AG08396 (cell line): Measurements from ENCODE around the gene EWSR1.
"Not testable (repeated sequence)": the region's sequence is repeated elsewhere in the genome, so short reads cannot be mapped to it uniquely, and the experiment has no call there.

Experiments used
- DNase-seq: peaks from one replicate; pipeline ENCODE4 v3.0.0; 2012; ENCODE audit warnings: low spot score, mixed read lengths

EWSR1 gene, protein sequence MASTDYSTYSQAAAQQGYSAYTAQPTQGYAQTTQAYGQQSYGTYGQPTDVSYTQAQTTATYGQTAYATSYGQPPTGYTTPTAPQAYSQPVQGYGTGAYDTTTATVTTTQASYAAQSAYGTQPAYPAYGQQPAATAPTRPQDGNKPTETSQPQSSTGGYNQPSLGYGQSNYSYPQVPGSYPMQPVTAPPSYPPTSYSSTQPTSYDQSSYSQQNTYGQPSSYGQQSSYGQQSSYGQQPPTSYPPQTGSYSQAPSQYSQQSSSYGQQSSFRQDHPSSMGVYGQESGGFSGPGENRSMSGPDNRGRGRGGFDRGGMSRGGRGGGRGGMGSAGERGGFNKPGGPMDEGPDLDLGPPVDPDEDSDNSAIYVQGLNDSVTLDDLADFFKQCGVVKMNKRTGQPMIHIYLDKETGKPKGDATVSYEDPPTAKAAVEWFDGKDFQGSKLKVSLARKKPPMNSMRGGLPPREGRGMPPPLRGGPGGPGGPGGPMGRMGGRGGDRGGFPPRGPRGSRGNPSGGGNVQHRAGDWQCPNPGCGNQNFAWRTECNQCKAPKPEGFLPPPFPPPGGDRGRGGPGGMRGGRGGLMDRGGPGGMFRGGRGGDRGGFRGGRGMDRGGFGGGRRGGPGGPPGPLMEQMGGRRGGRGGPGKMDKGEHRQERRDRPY

DNA sequence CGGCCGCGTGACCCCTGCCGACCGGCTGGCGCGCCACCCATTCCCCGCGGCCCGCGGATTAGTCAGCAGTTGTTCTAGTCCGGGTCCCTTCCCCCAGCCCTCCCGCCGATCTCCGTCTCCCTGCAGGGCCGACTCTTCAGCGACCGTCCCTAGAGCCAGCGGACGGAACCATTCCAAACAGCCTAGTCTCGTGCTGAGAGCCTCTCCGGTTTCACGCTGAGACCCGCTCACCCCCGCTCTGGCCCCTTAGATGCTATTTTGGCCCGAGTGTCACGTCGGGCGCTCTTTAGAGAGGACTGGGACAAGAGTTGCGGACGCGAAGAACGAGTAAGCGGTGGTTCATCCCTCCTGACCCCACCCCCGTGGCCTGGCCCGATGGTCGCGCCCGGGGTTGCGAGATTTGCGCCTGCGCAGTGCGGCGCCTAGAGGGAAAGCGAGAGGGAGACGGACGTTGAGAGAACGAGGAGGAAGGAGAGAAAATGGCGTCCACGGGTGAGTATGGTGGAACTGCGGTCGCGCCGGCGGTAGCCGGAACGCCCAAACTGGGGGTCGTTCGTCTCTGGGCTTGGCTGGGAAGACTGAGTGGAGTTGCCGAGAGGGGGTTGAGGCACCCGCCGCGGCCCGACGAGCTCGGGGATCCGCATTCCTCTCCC, at the start of gene EWSR1, which contains the start of gene RHBDD3:
Gene EWSR1 (plus strand): TSS at position 411 of the 653 bp plus-strand sequence. CDS start 69 bp downstream, at position 480.
Gene RHBDD3 (minus strand): TSS at position 124 of the 653 bp plus-strand sequence. CDS start 2,355 bp downstream, outside the sequence.
- DNase-seq = peak; percentile 98

DNA sequence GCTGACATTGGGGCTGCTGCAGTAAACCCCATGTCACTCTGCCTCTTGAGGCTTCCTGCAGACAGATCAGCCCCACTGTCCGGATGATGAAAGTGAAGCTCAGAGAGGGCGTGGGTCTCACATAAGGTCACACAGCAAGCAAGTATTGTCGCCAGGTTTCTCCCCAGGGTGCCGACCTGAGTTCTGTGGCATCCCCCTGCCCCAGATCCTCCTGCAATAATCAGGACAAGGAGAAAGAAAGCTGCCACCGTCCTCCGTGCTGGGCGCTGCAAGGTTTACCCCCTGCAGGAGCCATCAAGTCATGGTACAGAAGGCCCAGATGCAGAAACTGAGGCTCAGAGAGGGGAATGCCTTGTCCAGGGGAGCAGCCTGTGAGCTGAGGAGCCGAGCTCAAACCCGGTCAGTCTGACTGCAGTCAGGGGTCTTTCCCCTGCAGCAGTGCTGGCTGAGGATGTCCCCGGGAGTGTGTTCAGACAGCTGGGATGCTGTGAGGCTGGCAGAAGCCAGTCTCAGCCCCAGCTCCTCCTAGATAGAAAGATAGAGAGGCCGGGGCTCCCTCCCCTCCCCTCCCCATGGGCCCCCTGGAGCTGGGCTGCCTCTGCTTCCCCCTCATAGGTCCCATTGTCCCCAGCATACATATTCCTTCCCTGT, 49.2 kb upstream of the EWSR1 start:
- no peak for DNase-seq

DNA sequence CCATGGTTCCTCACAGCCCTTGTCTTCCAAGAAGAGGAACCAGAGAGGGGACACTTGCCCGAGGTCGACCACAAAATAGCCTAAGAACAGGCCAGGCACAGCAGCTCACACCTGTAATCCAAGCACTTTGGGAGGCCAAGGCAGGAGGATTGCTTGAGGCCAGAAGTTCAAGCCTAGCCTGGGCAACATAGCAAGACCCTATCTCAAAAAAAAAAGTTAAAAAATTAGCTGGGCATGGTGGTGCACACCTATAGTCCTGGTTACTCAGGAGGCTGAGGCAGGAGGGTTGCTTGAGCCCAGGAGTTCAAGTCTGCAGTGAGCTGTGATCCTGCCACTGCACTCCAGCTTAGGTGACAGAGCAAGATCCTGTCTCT, 48.7 kb upstream of the EWSR1 start:
- not testable (repeated sequence) for DNase-seq

DNA sequence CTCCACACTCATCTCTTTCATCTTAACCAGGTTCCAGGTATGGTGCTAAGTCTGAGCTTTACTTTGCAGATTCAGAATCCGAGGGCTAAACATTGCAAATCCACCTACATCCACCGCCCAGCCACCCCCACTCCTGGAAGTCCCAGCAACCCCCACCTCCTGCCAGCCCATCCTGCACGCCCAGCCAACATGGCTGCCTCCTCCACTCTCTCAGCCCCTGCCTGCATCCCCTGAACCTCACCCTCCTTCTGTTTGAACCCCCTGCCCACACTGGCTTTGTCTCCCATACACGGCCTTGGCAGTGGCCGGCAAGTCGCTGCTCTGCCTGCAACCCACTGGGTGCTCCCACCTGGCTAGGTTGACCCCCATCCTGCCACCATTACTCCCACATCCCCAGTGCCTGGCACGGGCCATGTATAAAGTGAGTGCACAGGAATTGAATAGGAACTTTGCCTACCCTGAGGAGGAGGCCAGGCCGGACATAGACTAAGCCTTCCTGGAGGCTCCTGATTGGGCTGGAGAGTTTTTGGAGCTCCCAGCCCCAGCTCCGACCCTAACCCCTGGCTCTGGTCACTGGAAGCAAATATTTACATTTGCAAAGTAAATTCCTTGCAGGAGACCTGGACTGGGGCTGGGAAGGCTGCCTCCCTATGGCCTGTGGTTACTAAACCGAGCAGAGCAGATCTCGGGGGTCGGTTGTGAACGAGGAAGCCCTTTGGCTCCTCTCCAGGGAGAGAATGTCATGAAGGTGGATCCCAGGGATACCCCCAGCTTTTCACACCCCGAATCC, 48.0 kb upstream of the EWSR1 start:
- no peak for DNase-seq

DNA sequence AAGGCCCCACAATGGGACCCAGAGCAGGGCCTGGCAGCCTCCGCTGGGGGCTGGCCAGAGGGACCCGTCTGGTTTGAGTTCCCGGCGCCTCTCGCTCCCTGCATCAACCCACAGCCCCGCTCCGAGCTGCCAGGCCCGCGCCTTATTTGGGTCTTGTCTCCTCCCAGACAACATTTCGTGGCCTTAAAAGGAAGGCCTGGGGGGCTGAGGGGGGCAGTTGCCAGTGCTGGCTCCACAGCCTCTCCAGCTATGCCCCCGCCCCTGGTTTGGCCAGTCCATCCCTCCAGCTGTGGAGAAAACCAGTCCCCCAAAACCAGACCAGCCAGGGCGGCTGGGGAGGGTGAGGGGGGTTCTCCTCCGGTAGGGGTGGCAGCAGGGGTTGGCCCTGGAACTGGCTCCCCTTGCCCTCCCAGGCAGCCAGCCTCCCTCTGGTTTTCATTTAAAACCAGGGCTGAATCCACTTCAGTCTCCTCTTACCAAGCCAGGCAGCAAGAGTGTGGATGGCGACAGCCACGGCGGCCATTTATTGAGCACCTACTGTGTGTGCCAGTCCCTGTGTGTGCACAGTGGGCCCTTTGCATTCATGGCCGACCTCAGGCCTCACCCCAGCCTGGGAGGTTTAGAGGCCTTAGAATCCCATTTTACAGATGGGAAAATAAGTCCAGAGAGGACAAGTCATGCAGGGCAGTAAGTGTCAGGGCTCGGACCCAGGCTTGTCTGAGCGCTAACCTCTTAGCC, 43.8 kb upstream of the EWSR1 start:
- DNase-seq = no peak

DNA sequence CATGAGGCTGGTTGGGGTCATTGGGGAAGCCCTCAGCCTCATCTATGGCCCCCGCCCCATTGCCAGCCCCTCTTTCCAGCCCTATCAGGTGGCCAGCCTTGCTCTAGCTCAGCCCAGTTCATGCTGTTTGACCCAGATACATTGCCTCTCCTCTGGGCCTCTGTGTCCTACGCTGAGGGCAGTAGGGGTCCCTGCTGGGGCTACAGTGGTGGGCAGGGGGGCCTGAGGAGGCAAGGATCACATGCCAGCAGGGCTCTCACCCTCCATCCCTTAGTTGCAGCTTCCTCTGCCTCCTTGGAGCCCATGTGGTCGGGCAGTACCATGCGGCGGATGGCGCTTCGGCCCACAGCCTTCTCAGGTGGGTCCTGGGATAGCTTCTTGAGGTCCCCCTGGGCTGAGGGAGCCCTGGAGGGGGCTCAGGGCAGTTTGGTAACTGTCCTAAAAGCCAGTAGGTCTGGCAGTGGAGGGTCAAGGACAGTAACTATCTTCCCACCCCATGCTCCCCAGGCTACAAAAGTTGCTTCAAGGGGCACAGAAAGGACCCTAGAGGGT, 43.1 kb upstream of the EWSR1 start:
- DNase-seq = no peak

DNA sequence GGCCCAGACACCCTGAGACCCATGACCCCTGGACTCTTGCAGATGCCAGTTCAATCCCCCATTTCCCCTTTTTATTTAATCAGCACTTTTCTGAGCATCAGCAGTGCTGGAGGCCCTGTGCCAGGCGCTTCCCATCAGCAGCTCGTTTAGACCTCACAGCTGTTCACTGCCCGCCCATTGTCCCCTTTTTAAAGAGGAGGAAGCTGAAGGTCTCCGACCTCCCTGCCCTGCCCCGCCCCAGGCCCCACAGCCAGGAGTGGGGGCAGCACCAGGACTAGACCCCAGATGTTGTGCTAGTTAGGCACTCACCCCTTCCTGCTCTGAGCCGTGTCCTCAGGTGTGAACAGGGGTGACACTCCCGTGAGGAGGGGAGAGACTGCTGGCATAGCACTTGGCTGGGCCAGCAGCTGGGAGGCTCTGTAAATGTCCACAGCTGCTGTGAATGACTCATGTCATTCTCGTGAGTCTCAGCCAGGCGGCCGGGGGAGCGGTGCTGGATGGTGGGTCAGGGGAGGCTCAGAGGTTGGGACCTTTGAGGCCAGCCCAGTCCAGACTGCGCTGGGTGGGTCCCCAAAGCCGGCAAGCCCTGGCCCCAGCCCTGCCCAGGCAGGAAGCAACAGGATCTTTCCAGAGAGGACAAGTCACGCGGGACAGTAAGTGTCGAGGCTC, 42.5 kb upstream of the EWSR1 start:
- DNase-seq = peak; percentile 65

DNA sequence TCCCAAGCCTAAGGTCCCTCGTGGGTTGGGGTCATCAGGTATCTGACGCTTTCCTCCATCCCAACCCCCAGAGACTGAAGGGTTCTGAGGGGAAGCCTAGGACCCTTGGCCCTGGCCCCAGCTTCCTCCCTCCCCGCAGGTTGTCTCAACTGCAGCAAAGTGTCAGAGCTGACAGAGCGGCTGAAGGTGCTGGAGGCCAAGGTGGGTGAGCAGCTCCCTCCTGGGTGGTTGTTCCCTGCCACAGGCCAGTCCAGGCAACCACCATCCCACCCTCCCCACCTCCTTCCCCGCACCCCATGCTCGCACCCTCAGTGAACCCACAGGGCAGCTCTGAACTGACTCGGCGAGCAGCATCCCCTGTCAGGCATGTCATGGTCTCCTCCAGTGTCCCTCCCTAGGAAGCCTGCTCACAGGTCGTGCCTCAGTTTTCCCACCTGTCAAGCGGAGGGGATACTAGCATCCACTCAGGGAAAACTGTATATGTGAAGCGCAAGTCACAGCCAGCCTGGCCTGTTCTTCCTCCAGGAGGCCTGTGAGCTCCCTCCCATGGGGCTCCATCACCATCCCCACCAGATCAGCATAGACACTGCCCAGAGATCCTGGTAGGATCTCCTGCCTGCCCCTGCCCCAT, 41.6 kb upstream of the EWSR1 start:
- DNase-seq = no peak

DNA sequence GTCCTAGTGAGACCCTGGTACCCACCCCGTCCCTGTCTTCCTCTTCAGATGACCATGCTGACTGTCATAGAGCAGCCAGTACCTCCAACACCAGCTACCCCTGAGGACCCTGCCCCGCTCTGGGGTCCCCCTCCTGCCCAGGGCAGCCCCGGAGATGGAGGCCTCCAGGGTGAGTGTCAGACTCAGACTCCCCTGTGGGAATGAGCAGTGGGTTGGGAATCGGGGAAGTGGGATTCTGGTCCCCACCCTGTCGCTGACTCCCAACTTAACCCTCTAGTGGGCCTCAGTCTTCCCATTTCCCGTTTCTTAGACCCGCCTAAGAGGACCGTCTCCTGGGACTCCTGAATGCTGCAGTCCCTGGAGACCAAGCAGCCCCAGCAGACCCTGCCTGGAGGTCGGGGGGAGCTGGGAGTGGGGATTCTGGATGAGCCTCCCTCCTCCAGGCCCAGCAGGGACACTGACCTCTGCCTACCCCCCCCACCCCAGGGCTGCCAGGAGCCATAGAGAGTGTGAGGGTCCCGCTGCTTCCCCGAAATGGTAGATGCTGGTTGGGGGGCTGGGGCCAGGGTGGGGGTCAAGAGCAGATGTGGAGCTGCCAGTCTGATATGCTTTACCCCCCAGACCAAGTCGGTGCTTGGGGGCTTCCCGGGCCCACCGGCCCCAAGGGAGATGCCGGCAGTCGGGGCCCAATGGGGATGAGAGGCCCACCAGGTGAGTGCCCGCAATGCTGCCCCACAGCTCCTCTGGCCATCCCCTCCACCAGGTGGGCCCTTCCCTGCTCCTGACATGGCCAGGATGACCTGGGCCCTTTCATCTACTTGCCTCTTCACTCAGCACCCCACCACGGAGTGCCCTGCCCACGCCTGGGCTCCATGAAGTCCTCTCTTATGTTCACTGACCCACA, 36.8 kb upstream of the EWSR1 start:
- no peak for DNase-seq

DNA sequence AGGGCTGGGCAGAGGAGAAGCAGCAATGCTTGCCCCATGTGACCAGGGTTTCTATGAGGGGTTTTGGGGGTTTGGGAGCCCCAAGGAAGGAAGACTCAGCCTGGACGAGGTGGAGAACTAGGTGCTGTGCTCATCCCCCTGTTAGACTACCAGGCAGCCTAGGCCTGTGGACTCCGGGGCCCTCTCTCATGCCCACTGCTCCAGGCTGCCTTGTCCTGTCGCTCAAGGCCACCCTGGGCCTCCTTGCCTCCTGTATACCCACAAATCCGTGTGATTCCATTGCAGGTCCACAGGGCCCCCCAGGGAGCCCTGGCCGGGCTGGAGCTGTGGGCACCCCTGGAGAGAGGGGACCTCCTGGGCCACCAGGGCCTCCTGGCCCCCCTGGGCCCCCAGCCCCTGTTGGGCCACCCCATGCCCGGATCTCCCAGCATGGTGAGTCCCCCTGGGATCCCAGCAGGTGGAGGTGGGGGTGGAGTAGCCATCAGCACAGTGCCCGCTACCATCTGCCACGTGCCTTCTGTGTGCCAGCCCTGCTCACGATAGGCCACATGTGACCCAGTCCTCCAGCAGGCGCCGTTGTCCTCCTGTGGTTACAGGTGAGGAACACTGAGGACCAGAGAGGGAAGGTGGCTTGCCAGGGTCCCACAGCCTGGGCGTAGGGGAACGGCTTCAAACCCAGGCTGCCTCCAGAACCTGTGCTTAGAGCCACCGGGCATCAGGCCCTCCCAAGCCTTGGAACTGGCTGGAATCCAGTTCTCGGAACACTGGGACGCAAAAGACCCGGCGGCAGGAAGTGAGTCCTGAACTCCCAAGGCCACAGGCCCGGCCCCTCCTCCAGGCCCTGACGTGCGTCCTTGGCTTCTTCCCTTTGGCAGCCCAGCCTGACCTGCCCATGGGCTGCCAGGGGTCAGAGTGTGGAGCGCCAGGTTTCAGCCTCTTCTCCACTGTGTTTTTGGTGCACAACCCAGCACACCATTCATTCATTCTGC, 35.8 kb upstream of the EWSR1 start:
- DNase-seq = no peak

DNA sequence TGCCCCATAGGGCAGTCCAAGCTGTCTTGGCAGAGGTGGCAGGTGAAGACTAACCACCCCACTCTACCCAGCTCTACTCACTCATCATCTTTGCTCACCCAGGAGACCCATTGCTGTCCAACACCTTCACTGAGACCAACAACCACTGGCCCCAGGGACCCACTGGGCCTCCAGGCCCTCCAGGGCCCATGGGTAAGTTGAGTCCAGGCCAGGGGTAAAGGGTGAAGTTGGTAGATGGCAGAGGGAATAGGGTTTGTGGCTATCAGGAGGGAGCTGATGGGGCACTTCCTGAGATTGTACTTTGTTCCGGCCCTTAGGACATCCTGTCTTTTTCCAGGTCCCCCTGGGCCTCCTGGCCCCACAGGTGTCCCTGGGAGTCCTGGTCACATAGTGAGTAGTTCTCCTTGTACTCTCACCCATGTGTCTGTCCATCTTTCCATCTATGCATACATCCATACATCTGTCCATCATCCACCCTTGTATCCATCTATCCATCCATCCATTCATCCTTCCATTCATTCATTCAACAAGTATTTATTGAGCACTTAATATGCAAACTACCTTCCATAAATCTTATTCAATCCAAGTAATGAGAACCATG, 34.7 kb upstream of the EWSR1 start:
- no peak for DNase-seq

DNA sequence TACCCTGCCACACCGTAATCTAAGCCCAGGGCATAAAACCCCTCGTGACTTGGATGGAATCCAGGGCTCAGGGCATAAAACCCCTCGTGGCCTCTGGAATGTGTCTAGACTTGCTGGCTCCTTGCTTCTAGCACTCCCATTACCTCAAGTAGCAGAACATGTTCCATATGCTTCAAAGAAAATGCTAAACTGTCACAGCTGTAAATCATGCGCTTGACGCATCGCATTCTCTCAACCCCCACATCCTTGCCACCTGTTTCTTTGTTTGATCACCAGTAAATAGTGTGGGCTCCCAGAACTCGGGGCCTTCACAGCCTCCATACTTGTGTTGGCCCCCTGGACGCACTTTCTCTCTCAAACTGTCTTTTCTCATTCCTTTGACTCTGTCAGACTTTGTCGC, 27.6 kb upstream of the EWSR1 start:
- DNase-seq = not testable (repeated sequence)

DNA sequence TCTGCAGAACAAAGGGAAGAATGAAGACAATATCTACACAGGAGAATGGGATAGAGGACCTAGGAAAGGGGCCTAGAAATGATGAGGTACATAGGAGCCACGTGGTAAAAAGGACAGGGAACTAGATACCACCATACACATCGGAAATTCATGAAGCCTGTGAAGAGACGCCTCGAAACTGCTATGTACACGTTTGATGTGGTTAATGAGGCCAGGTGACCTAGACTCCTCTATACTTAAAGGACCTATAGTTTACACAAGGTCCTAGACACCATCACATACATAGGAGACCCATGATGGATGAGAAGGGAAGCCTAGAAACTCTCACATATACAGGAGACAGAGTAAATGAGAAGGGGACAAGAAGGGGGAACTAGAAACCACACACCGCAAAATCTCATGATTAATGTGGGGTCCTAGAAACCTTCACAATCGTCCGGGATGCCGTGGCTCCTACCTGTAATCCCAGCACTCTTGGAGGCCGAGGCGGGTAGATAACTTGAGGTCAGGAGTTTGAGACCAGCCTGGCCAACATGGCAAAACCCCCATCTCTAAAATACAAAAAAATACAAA, 24.1 kb upstream of the EWSR1 start:
- DNase-seq = no peak

DNA sequence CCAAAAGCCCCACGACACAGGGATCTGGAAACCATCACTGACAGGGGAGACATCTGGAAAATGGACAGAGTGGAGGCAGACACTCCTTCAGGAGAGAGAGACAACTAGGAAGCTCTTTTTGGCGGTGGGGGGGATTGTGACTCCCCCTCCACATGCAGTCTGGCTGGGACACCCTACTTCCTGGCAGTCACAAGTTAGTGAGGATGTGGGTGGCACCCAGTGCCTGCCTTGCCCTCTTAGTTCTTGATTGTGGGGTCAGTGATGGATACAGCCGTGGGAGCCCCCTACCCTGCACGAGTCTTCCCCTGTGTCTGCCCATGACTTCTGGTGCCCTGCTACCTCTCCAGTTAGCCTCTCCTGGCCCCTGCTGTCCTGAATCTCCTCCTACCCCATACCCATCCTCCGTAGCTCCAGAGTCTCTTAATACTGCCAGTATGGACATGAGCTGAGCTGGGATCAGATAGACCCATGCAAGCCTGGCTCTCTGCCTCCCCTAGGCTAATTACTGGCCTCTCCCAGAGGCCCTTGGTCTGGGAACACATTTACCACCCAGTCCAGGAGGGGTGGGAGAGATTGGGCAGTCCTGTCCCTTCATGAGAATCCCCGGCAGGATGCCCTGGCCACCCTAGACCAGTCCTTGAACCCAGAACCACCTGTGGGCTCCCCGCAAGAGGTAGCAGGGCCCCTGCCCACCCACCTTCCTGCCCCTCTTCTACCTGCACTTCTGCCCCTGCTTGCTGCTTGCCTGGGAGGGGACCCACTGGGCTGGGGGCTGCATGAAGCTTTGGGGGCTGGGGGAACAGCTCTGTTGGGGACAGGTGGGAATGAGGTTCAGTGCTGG, 23.1 kb upstream of the EWSR1 start:
- no peak for DNase-seq

DNA sequence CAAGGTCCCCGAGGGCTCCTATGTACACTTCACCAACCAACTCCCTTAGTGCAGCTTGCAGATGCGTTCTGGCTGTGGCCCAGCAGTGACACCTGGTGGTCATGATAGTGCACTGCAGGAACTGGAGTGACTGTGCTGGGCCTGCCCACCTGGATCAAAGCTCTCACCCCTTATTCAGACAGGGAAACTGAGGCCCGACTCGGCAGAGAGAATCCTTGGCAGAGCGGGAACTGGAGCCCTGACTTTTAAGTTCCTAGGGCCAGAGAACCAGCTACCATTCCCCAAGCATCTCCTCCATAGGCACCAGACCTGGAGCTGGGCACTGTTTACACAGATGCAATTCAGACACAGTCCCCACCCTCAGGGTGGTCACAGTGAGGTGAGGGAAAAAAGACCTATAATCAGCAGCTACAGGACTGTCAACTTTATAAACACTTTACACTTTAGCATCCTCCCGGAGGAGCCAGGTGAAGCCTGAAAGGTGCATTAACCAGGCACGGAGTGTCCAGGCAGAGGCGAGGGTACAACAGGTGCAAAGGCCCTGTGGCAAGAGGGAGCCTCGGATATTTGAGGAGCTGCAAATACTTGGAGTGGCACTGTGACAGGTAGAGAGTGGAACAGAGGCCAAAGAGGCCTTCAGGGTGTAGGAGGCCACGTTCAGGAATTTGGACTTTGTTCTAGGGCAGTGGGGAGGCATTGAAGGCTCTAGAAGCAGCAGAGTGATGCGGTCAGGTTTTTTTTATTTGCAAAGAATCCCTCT, 22.3 kb upstream of the EWSR1 start:
- peak; percentile 82 for DNase-seq
